H7 (cell line): ENCODE measurements around the gene CSF1. TPM values are rescaled to one million over a fixed set of nuclear protein-coding genes. Genes with fewer than 3 reads are reported as not detected.
"Not testable (repeated sequence)": the region's sequence is repeated elsewhere in the genome, so short reads cannot be mapped to it uniquely, and the experiment has no call there.

Experiments
- DNase-seq: peaks from one replicate; pipeline ENCODE4 v3.0.0; 2012
- H3K27me3 ChIP-seq: 2 replicates; pipeline ENCODE4 v1.6.0; 2011; ENCODE audit warnings: mild to moderate bottlenecking, low read length; ENCODE audit not compliant: control insufficient read depth, insufficient read depth
- H3K36me3 ChIP-seq: replicated peaks from 2 replicates; pipeline ENCODE4 v1.5.1; 2011; ENCODE audit warnings: low read length; ENCODE audit not compliant: control insufficient read depth, insufficient read depth
- H3K4me3 ChIP-seq: 2 replicates; pipeline ENCODE4 v1.5.1; 2011; ENCODE audit warnings: low read depth, mild to moderate bottlenecking, control low read depth, low read length, moderate library complexity; ENCODE audit not compliant: insufficient read depth
- total RNA-seq: library from RNA; depleted of rRNA; stranded (reverse); fragments of >200 nt; shearing (Covaris generic); gene quantifications from 2 replicates; pipeline ENCODE4 v1.2.3, GENCODE V29; 2014; rRNA removed

The CSF1 gene, protein sequence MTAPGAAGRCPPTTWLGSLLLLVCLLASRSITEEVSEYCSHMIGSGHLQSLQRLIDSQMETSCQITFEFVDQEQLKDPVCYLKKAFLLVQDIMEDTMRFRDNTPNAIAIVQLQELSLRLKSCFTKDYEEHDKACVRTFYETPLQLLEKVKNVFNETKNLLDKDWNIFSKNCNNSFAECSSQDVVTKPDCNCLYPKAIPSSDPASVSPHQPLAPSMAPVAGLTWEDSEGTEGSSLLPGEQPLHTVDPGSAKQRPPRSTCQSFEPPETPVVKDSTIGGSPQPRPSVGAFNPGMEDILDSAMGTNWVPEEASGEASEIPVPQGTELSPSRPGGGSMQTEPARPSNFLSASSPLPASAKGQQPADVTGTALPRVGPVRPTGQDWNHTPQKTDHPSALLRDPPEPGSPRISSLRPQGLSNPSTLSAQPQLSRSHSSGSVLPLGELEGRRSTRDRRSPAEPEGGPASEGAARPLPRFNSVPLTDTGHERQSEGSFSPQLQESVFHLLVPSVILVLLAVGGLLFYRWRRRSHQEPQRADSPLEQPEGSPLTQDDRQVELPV
- total RNA-seq: 5.5 and 6.9 TPM in 2 replicates

DNA sequence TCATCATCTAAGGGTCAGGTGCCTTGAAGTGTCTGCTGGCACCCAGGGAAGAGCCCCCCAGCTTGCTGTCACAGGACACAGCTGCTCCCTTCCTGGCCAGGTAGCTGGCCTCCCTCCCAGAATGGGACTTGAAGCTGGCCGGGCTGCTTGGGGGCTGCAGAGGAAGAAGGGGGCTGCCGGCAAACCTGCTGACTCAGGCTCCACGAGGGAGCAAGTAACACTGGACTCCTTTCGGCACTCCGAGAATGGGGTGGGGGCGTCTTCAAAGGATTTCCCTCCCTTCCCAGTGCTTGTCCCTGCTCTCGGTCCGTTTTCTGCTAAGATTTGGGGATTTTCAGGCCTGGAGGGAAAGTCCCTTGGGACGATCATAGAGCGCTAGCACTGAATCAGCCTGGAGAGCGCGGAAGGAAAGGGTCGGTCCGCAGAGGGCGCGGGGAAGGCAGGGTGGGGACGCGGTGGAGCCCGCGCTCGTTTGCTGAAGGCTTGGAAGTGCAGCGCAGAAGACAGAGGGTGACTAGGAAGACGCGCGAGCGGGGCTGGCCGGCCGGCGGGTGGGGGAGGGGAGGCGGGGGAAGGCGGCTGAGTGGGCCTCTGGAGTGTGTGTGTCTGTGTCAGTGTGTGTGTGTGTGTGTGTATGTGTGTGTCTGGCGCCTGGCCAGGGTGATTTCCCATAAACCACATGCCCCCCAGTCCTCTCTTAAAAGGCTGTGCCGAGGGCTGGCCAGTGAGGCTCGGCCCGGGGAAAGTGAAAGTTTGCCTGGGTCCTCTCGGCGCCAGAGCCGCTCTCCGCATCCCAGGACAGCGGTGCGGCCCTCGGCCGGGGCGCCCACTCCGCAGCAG, at the start of gene CSF1:
CSF1 (plus strand) TSS at position 727 of the 840 bp plus-strand sequence. CDS start 175 bp downstream, outside the sequence.
- peaks cover 42% of the 10 kb centered on the region for H3K27me3 ChIP-seq
- peak within 1 kb of the TSS; percentile 59 for H3K4me3 ChIP-seq
- peak; percentile 91 for DNase-seq
- no peaks in the 10 kb centered on the region for H3K36me3 ChIP-seq

DNA sequence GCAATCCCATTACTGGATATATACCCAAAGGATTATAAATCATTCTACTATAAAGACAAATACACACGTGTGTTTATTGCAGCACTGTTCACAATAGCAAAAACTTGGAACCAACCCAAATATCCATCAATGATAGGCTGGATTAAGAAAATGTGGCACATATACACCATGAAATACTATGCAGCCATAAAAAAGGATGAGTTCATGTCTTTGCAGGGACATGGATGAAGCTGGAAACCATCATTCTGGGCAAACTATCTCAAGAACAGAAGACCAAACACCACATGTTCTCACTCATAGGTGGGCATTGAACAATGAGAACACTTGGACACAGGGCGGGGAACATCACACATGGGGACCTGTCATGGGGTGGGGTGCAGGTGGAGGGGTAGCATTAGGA, 49.0 kb upstream of the CSF1 start:
- not testable (repeated sequence) for H3K4me3 ChIP-seq, H3K27me3 ChIP-seq, H3K36me3 ChIP-seq, DNase-seq

DNA sequence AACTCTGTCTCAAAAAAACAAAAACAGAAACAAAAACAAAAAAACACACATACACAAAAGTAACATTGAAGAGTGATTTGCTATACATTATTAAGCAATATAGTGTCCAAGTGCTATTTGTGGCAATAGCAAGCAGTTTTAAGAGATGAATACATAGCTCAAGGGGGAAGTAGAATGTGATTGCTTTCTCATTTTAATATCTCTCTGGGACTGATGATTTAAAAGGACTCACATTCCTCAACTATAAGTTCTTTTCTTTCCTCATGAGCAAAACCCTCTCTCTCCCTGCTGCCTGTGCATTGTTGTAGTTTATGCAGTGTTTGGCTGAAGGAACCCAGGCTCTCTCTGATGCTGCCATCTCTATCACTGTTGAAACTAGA, 47.0 kb upstream of the CSF1 start:
- Histone ChIP-seq H3K4me3 (no peak overlapping the region), H3K27me3 (no peaks in the 10 kb centered on the region), H3K36me3 (no peaks in the 10 kb centered on the region)
- DNase-seq: no peak

DNA sequence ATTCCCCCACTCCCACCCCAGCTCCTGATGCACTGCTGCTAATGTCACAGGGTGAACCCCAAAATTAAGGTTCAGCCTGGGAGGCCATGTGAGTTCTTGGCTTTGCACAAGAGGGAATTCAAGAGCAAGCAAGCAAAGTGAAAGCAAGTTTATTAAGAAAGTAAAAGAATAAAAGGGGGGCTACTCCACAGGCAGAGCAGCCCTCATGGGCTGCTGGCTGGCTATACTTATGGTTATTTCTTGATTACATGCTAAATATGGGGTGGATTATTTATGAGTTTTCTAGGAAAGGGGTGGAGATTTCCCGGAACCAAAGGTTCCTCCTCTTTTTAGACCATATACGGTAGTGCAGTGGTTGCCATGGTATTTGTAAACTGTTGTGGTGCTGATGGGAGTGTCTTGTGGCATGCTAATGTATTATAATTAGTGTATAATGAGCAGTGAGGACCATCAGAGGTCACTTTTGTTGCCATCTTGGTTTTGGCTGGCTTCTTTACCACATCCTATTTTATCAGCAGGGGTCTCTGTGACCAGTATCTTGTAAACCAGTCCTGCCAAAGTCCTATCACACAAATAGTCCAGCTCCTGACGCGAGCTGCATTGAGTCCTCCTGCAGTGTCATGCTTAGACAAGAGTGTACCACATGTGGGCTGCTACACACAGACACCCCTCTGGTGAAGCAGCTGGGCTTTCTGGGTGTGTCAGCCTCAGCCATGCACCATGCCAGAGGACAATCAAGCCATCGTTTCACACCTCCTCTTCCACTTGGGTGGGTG, 46.4 kb upstream of the CSF1 start:
- H3K4me3 ChIP-seq: no peak overlapping the region
- DNase-seq: no peak
- no peaks in the 10 kb centered on the region for H3K36me3 ChIP-seq
- H3K27me3 ChIP-seq: no peaks in the 10 kb centered on the region

DNA sequence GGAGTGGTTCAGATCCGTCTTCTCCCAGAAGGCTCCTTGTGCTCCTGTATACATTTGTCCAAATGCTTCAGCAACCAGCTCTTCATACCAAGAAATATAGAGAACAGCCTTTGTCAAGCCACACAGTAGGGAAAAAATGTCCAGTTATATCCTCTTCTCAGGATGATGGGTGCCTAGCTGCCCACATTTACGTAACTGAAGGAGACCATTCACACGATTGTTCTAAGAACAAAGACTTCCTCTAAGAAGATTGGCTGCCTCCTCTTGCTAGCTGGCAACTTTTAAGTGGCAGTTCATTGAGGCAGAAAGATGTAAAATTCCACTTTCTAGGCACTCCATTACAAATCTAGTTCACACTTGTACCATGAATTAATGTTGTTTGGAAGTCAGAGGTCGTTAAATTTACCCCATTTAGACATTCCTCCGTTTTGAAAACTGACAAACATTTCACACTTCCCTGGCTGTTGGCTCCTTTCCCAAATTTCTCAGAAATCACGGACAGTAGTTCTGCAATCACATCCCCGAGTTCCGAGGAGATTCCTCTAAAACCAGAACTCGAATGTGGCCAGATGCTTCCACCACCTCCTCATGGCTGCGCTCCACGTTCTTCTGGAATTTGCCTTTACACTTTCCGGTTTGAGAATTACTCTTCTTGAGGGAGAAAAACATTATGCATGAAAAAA, 45.6 kb upstream of the CSF1 start:
- H3K4me3 ChIP-seq: no peak overlapping the region
- H3K36me3 ChIP-seq: no peaks in the 10 kb centered on the region
- no peaks in the 10 kb centered on the region for H3K27me3 ChIP-seq
- no peak for DNase-seq

DNA sequence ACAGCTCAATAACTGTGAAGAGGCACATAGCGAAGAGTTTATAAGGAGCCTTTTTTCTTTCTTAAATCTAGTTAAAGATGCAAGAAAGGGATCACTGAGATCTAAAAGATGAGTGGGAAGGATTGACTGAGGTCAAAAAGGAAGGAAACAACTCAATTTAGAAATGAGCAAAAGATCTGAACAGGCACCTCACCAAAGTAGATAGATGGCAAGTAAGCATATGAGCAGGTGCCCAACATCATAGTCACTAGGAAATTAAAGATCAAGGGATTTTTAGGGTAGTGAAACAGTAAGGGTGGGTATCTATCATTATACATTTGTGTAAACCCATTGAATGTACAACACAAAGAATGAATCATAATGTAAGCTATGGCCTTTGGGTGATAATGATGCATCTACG, 44.6 kb upstream of the CSF1 start:
- H3K36me3 ChIP-seq: no peaks in the 10 kb centered on the region
- no peak for DNase-seq
- H3K27me3 ChIP-seq: no peaks in the 10 kb centered on the region
- no peak overlapping the region for H3K4me3 ChIP-seq

DNA sequence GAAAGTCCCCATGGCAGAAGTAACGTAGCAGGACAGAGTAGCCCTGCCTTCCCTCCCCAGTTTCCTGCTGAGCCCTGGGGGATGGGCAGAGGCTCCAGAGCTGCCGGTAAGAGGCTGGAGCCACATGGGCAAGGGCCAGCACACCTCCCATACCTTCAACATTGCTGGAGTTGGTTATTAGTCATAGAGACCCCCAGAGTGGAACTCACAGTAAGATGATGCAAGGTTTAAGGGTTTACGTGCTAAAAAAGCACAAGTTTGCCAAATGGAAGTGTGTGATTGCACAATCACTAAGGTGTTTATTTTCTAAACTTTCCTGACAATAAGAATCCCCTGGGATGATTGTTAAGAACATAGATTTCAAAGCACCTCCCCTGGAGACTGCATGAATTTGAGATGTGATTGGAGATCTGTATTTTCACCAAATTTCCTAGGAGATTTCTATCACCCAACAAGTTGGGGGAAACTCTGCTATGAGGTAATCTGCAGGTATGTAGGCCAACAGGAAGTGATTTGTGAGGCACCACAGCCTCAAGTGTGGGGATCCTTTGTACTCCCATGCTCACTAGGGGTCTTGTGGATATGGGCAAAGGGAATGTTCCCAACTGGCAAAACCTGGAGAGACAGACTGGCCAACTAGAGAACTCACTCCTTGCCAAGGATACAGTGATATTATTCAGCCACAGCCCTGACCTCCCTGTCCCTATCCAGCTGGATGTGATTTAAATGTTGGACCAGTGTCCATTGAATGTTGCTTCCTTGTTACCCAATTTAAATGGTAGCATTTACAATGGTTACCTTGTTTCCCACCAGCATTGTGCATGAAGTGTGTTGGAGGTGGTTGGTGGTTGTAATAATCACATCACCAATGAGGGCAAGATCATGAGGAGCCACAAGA, 37.1 kb upstream of the CSF1 start:
- Histone ChIP-seq H3K27me3 (no peaks in the 10 kb centered on the region), H3K4me3 (no peak overlapping the region), H3K36me3 (no peaks in the 10 kb centered on the region)
- DNase-seq: peak; percentile 19

DNA sequence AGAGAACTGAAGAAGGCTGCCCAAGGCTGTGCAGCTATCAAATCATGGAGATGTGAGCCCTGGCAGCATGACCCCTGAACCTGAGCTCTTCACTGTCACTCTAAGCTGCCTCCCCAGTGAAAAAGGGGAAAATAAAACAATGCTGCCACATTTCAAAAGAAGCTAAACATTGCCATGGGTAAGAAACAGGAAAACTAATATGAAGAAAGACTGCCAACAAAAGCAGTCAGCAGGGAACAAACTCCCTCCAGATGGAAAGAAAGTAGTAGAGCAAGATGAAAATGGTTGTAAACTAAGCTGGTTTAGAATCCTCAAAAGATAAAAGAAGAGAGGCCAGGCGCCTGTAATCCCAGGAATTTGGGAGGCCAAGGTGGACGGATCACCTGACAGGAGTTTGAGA, 36.2 kb upstream of the CSF1 start:
- Histone ChIP-seq H3K27me3 (no peaks in the 10 kb centered on the region), H3K36me3 (no peaks in the 10 kb centered on the region)

DNA sequence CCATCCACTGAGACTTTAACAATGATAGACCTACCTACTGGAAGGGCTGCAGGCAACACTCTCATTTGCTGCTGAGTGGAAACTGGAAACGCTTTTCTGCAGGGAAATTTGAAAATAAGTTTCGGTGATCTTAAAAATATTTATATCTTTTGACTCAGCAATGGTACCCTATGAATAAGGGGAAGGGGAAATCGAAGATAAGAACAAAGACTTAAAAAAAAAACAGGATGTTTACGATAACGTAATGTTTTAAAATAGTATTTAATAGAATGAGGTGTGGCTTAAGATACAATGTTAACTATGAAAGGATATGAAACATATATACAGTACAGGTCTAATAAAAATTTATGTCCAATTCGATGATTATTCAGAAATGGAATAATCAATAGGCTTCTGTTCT, 34.8 kb upstream of the CSF1 start:
- Histone ChIP-seq H3K27me3 (no peaks in the 10 kb centered on the region), H3K36me3 (no peaks in the 10 kb centered on the region), H3K4me3 (no peak overlapping the region)
- DNase-seq: no peak

More for the DNA sequence above, 36.2 kb upstream of the CSF1 start:
- no peak overlapping the region for H3K4me3 ChIP-seq
- peak; percentile 9 for DNase-seq

DNA sequence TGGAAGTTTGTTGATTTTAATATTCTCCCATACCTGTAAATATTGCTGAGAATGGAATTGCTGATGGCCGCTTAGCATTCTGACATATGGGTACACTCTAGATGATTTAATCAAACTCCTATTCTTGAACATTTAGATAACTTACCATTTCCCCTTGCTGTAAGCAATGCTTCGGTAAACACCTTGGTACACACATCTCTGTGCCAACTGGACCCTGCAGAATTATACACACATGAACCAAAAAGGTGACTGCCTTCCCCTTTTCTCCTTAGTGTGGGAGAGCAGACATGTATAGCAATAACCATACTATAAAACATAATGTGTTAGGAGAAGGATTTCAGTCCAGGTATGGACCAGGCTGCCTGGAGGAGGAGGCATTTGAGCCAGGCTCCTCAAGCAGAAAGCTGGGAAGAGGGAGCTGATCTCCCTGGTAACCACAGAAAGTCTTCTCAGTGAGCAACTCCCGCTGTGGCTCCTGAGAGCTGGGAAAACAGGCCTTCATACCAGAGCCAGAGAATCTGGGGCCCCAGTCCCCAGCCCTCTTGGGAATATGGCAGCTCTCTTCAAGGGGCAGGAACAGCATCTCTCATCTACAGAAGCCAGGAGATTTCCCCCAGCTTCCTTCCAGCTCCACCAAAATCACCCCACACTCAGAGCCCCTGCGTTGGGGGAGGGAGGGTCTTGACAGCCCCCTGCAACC, 33.9 kb upstream of the CSF1 start:
- DNase-seq: no peak
- Histone ChIP-seq H3K27me3 (no peaks in the 10 kb centered on the region), H3K36me3 (no peaks in the 10 kb centered on the region), H3K4me3 (no peak overlapping the region)

DNA sequence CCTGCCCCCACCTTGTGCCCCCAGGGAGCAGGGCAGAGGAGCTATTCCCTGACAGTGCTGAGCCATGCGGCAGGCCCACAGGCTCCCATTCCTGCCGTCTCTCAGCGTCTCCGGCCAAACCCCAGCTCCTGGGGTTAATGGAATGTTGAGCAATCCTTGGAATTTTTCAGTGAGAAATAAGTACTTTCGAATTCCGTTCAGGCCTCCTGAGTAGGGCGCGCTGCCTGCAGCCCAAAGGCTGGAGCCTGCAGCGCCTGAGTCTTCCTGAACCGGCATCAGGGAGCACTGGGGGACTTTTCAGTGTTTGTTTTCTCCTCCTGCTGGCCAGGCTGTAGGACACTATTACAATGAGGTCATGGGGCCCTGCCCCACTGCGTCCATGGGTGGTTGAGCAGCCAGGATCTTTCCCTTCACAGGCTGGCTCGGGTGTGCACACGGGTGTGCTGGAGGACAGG, 33.3 kb upstream of the CSF1 start:
- Histone ChIP-seq H3K4me3 (no peak overlapping the region), H3K36me3 (no peaks in the 10 kb centered on the region), H3K27me3 (no peaks in the 10 kb centered on the region)
- DNase-seq: peak; percentile 82

DNA sequence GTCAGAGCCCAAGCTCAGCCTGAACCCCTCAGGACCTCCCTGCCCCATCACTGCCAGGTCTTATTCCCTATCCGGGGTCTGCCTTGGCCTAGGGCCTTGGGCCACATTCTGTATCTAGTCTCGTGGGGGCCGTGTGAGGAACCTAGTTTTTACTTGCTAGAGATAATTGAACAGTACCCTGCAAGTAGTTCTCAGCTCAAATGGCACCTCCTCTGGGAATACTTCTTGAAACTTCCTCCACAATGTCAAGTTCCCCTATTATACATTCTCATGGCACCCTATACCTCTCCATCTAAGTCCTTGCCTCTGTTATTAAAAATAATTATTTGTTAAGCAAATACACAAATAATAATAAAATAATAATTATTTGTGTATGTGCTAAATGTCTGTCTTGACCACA, 32.9 kb upstream of the CSF1 start:
- no peaks in the 10 kb centered on the region for H3K36me3 ChIP-seq
- no peaks in the 10 kb centered on the region for H3K27me3 ChIP-seq
- no peak overlapping the region for H3K4me3 ChIP-seq
- DNase-seq: no peak
